Measurements from ENCODE around the gene E2F8.

DNA sequence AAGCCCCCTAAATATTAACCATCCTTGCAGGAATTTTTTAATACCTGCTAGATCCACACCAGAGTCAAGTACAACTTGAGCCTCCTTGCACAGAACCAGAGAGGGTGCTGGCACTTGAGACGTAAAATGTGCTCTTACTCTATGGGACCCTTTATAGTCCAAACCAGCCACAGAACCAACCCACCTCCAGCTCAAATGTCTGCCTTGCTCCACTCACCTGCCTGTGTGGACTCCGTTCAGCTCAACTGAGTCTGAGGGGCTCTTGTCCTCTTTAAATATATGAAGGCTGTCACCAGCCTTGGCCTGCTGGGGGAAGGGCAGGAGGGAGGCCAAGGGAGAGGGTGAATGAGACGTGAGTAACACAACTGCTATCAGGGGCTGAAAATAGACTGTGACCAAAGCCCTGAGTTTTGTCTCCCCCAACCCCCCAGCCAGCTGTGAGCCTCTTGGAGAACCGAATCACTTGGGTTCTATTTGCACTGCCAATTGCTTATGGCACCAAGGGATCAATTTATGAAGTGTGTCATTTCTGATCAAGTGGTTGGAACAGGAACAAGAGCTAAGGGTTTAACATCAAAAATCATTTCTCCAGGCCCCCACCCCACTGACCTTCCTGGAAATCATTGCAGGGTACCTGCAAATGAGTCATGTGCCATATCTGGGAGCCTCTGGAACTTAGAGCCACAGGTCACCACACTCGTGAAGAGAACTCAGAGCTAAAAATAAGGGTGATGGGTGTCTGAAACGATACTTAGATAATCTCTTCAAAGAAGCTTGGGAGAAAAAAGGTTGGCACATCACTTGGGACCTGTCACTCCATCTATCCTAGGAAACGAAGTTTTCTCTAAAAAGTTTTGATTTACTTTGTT lies 38.8 kb downstream of the E2F8 start, which contains the start of gene CSRP3:
- TF ChIP-seq, protein P1, sequence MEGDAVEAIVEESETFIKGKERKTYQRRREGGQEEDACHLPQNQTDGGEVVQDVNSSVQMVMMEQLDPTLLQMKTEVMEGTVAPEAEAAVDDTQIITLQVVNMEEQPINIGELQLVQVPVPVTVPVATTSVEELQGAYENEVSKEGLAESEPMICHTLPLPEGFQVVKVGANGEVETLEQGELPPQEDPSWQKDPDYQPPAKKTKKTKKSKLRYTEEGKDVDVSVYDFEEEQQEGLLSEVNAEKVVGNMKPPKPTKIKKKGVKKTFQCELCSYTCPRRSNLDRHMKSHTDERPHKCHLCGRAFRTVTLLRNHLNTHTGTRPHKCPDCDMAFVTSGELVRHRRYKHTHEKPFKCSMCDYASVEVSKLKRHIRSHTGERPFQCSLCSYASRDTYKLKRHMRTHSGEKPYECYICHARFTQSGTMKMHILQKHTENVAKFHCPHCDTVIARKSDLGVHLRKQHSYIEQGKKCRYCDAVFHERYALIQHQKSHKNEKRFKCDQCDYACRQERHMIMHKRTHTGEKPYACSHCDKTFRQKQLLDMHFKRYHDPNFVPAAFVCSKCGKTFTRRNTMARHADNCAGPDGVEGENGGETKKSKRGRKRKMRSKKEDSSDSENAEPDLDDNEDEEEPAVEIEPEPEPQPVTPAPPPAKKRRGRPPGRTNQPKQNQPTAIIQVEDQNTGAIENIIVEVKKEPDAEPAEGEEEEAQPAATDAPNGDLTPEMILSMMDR (IDR thresholded peaks at IDR 0.05) = no peak
- TF ChIP-seq POLR2A (IDR thresholded peaks at IDR 0.05) = no peak
